Neural progenitor cell (in vitro differentiated cells): ENCODE data around the gene TUBB3. TPM values are rescaled to one million over a fixed set of nuclear protein-coding genes. Genes with fewer than 3 reads are reported as not detected.
"Not testable (repeated sequence)": the region's sequence is repeated elsewhere in the genome, so short reads cannot be mapped to it uniquely, and the experiment has no call there.

Source experiments
- DNase-seq: peaks from one replicate; pipeline ENCODE4 v3.0.0-alpha.2; 2016; ENCODE audit warnings: low spot score
- H2AFZ ChIP-seq: fragments of 200-600 bp; sonication (generic); replicated peaks from 2 replicates; pipeline ENCODE4 v1.6.1; 2016; ENCODE audit warnings: antibody characterized with exemption
- H3F3A ChIP-seq: fragments of 200-600 bp; sonication (generic); 2 replicates; pipeline ENCODE4 v1.6.1; 2016; ENCODE audit warnings: antibody characterized with exemption, low read depth
- H3K27ac ChIP-seq: fragments of 200-600 bp; sonication (generic); 2 replicates; pipeline ENCODE4 v1.5.1; 2016; ENCODE audit warnings: mild to moderate bottlenecking
- H3K27me3 ChIP-seq: fragments of 200-600 bp; sonication (generic); 2 replicates; pipeline ENCODE4 v1.6.1; 2016; ENCODE audit warnings: mild to moderate bottlenecking, moderate library complexity
- H3K36me3 ChIP-seq: fragments of 200-600 bp; sonication (generic); 2 replicates; pipeline ENCODE4 v1.5.1; 2016
- H3K4me1 ChIP-seq: fragments of 200-600 bp; sonication (generic); 2 replicates; pipeline ENCODE4 v1.6.1; 2016; ENCODE audit warnings: mixed run types
- H3K4me2 ChIP-seq: fragments of 200-600 bp; sonication (generic); 2 replicates; pipeline ENCODE4 v1.6.1; 2016
- H3K4me3 ChIP-seq: fragments of 200-600 bp; sonication (generic); 2 replicates; pipeline ENCODE4 v1.5.1; 2016
- H3K79me2 ChIP-seq: fragments of 200-600 bp; sonication (generic); 2 replicates; pipeline ENCODE4 v1.6.1; 2016; ENCODE audit warnings: low read depth
- H3K9ac ChIP-seq: fragments of 200-600 bp; sonication (generic); 2 replicates; pipeline ENCODE4 v1.6.1; 2016
- H3K9me3 ChIP-seq: fragments of 200-600 bp; sonication (generic); 2 replicates; pipeline ENCODE4 v1.5.1; 2016; ENCODE audit warnings: low read depth
- H4K20me1 ChIP-seq: fragments of 200-600 bp; sonication (generic); 2 replicates; pipeline ENCODE4 v1.6.1; 2016; ENCODE audit warnings: low read depth
- H3K27ac Mint-ChIP-seq: 3 replicates; pipeline ENCODE4 v1.8.0; 2021; ENCODE audit warnings: mixed read lengths
- H3K27me3 Mint-ChIP-seq: 2 replicates; pipeline ENCODE4 v1.8.0; 2022; ENCODE audit warnings: low read depth, mild to moderate bottlenecking, inconsistent platforms, moderate library complexity, mixed read lengths; ENCODE audit not compliant: insufficient read depth
- H3K36me3 Mint-ChIP-seq: 3 replicates; pipeline ENCODE4 v1.8.0; 2021; ENCODE audit warnings: mixed read lengths
- H3K4me1 Mint-ChIP-seq: 3 replicates; pipeline ENCODE4 v1.8.0; 2021; ENCODE audit warnings: mixed read lengths
- H3K4me3 Mint-ChIP-seq: 3 replicates; pipeline ENCODE4 v1.8.0; 2021; ENCODE audit warnings: mild to moderate bottlenecking, moderate library complexity, mixed read lengths
- H3K9me3 Mint-ChIP-seq: 3 replicates; pipeline ENCODE4 v1.8.0; 2020; ENCODE audit warnings: mixed read lengths
- EZH2 ChIP-seq: fragments of 200-600 bp; sonication (generic); IDR thresholded peaks from 2 replicates; pipeline ENCODE4 v1.6.1; 2017; ENCODE audit warnings: antibody characterized with exemption, mild to moderate bottlenecking, moderate library complexity
- EZH2phosphoT487 ChIP-seq: fragments of 200-600 bp; sonication (generic); IDR thresholded peaks from 2 replicates; pipeline ENCODE4 v1.6.1; 2017; ENCODE audit warnings: antibody characterized with exemption
- total RNA-seq: library from RNA; depleted of rRNA; stranded (reverse); fragments of >200 nt; gene quantifications from 2 replicates; pipeline ENCODE4 v1.2.3, GENCODE V29; 2015; ENCODE audit warnings: low replicate concordance
- TF ChIP-seq, protein P1 (sequence below): fragments of 200-600 bp; sonication (generic); IDR thresholded peaks from 2 replicates; pipeline ENCODE4 v1.5.1; 2017; ENCODE audit warnings: antibody characterized with exemption, mild to moderate bottlenecking

TUBB3 gene
- total RNA-seq, 1 donor from 2014 or later, result 41.4 TPM

DNA sequence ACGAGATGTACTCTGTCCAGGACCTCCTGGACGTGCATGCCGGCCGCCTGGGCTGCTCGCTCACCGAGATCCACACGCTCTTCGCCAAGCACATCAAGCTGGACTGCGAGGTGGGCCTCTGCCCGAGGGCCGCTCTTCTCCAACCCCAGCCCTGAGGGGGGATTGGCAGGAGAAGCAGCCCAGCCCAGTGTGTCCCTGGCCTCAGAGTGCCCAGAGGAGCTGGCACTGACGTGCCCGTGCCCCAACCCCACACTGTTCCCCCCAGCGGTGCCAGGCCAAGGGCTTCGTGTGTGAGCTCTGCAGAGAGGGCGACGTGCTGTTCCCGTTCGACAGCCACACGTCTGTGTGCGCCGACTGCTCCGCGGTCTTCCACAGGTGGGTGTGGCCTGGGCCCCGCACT is 41.1 kb downstream of the TUBB3 start:
- H3K27ac ChIP-seq, result no peak overlapping the region
- DNase-seq, result no peak
- H3K27me3 ChIP-seq, result no peaks in the 10 kb centered on the region
- Mint-ChIP-seq H3K27ac (no peak overlapping the region), H3K36me3 (peaks cover 15% of the 10 kb centered on the region), H3K27me3 (no peaks in the 10 kb centered on the region), H3K9me3 (no peaks in the 10 kb centered on the region), H3K4me3 (no peak overlapping the region), H3K4me1 (peaks cover 21% of the 10 kb centered on the region)
- no peak overlapping the region for H3K4me2 ChIP-seq
- peaks cover 17% of the 10 kb centered on the region for H4K20me1 ChIP-seq
- H3K4me1 ChIP-seq, result peaks cover 6% of the 10 kb centered on the region
- no peak overlapping the region for H2AFZ ChIP-seq
- no peaks in the 10 kb centered on the region for H3K79me2 ChIP-seq
- no peaks in the 10 kb centered on the region for H3F3A ChIP-seq
- H3K4me3 ChIP-seq, result no peak overlapping the region
- H3K9me3 ChIP-seq, result no peaks in the 10 kb centered on the region
- no peaks in the 10 kb centered on the region for H3K36me3 ChIP-seq
- TF ChIP-seq EZH2phosphoT487 (no peak), EZH2 (no peak)
- TF ChIP-seq, protein P1, sequence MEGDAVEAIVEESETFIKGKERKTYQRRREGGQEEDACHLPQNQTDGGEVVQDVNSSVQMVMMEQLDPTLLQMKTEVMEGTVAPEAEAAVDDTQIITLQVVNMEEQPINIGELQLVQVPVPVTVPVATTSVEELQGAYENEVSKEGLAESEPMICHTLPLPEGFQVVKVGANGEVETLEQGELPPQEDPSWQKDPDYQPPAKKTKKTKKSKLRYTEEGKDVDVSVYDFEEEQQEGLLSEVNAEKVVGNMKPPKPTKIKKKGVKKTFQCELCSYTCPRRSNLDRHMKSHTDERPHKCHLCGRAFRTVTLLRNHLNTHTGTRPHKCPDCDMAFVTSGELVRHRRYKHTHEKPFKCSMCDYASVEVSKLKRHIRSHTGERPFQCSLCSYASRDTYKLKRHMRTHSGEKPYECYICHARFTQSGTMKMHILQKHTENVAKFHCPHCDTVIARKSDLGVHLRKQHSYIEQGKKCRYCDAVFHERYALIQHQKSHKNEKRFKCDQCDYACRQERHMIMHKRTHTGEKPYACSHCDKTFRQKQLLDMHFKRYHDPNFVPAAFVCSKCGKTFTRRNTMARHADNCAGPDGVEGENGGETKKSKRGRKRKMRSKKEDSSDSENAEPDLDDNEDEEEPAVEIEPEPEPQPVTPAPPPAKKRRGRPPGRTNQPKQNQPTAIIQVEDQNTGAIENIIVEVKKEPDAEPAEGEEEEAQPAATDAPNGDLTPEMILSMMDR, result no peak
- H3K9ac ChIP-seq, result no peak overlapping the region

GRCh38 chr16:89965447-89966225 is 42.5 kb downstream of the TUBB3 start:
- Histone ChIP-seq H3K4me2 (no peak overlapping the region), H3K4me3 (no peak overlapping the region), H3F3A (no peaks in the 10 kb centered on the region), H3K9ac (no peak overlapping the region), H3K9me3 (no peaks in the 10 kb centered on the region), H3K27me3 (no peaks in the 10 kb centered on the region), H3K79me2 (no peaks in the 10 kb centered on the region), H3K4me1 (peaks cover 6% of the 10 kb centered on the region), H3K36me3 (no peaks in the 10 kb centered on the region), H4K20me1 (peaks cover 17% of the 10 kb centered on the region), H3K27ac (no peak overlapping the region), H2AFZ (no peak overlapping the region)
- Mint-ChIP-seq H3K4me1 (peaks cover 21% of the 10 kb centered on the region), H3K36me3 (peaks cover 12% of the 10 kb centered on the region), H3K4me3 (no peak overlapping the region), H3K27me3 (peaks cover 4% of the 10 kb centered on the region), H3K27ac (no peak overlapping the region), H3K9me3 (peaks cover 6% of the 10 kb centered on the region)
- no peak for DNase-seq
- TF ChIP-seq EZH2phosphoT487, result no peak

DNA sequence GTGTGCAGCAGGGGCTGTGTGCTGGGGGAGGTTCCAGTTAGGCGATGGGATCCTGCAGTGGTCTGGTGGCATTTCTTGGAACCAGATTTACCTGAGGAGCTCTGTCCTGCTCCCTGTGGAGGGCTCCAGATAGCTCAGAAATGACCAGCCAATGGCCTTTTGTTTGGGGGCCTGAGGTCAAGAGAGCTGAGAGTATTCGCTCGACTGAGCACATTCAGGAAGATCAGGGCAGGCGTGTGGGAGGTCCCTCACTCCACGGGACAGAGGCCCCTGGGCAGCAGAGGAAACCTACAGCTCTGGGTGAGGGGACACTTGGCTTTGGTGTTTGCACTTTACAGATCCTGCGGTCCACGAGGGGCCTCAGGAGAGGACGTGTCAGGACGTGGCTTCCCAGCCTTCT is 43.6 kb downstream of the TUBB3 start:
- Histone ChIP-seq H3K27me3 (no peaks in the 10 kb centered on the region), H3K36me3 (no peaks in the 10 kb centered on the region), H2AFZ (no peak overlapping the region), H3K4me2 (peak overlapping the region; percentile 32), H3K9me3 (no peaks in the 10 kb centered on the region), H3K9ac (no peak overlapping the region), H3K79me2 (peaks cover 11% of the 10 kb centered on the region), H3K27ac (no peak overlapping the region), H3F3A (no peaks in the 10 kb centered on the region), H3K4me3 (no peak overlapping the region), H3K4me1 (peaks cover 9% of the 10 kb centered on the region), H4K20me1 (peaks cover 17% of the 10 kb centered on the region)
- Mint-ChIP-seq H3K27ac (no peak overlapping the region), H3K36me3 (peaks cover 19% of the 10 kb centered on the region), H3K4me3 (no peak overlapping the region), H3K4me1 (peaks cover 21% of the 10 kb centered on the region), H3K27me3 (peaks cover 4% of the 10 kb centered on the region), H3K9me3 (peaks cover 16% of the 10 kb centered on the region)
- no peak for TF ChIP-seq EZH2phosphoT487
- no peak for TF ChIP-seq EZH2
- TF ChIP-seq, protein P1, result no peak
- DNase-seq, result peak; percentile 59

DNA sequence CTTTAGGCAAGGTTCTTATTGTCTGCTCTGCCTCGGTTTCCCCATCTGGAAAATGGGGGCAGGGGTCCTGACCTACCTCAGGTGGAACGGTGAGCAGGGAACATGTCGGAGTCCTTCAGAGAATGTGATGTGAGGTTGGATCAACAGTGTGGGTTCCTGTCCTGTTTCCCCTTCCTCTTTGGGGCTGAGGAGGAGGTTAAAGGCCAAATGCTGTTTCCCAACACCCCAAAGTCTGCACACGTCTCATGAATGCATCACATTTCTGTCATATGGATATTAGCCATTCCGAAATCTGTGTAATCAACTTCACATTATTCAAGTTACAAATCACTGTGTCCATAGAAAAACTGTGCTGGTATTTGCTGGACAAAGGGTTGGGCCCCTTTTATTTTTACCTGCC is 44.3 kb downstream of the TUBB3 start:
- H3K4me1 ChIP-seq, H3F3A ChIP-seq, H3K4me3 Mint-ChIP-seq, H3K27ac Mint-ChIP-seq, H3K27me3 Mint-ChIP-seq, H3K9ac ChIP-seq, H3K27ac ChIP-seq, DNase-seq, H3K36me3 ChIP-seq, H3K4me2 ChIP-seq, H3K4me3 ChIP-seq, H2AFZ ChIP-seq, H3K9me3 ChIP-seq, H3K27me3 ChIP-seq: not testable (repeated sequence)
- H3K4me1 Mint-ChIP-seq, result peaks cover 21% of the 10 kb centered on the region
- Histone ChIP-seq H4K20me1 (peaks cover 17% of the 10 kb centered on the region), H3K79me2 (peaks cover 14% of the 10 kb centered on the region)
- peaks cover 17% of the 10 kb centered on the region for H3K9me3 Mint-ChIP-seq
- H3K36me3 Mint-ChIP-seq, result peaks cover 19% of the 10 kb centered on the region

DNA sequence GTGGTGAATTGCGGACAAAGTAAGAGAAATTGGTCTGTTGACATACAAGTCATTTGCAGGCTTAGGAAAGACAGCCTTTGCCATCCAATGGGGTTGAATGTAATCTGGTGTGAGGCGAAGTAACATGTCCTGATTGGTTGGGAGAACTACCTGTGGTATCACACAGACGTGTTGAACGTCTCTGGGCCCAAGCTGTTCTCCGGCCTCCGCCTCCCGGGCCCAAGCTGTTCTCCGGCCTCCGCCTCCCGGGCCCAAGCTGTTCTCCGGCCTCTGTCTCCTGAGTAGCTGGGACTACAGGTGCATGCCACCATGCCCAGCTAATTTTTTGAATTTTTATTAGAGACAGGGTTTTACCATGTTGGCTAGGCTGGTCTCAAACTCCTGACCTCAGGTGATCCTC is 44.9 kb downstream of the TUBB3 start:
- Mint-ChIP-seq H3K36me3 (peaks cover 19% of the 10 kb centered on the region), H3K9me3 (peaks cover 17% of the 10 kb centered on the region), H3K4me1 (peaks cover 21% of the 10 kb centered on the region)
- Histone ChIP-seq H3K79me2 (peaks cover 18% of the 10 kb centered on the region), H4K20me1 (peaks cover 17% of the 10 kb centered on the region)
- H3K4me2 ChIP-seq, H3K36me3 ChIP-seq, H3K4me3 ChIP-seq, H3K27me3 ChIP-seq, H3K4me3 Mint-ChIP-seq, DNase-seq, H2AFZ ChIP-seq, H3K9me3 ChIP-seq, H3F3A ChIP-seq, H3K4me1 ChIP-seq, H3K27ac ChIP-seq, H3K27ac Mint-ChIP-seq, H3K27me3 Mint-ChIP-seq, H3K9ac ChIP-seq: not testable (repeated sequence)
